Measurements from ENCODE around the gene CENPP. TPM values are rescaled to one million over a fixed set of nuclear protein-coding genes. Genes with fewer than 3 reads are reported as not detected.

Gene CENPP
- total RNA-seq, 1 experiment from 2014 or later: 8.3 TPM

DNA sequence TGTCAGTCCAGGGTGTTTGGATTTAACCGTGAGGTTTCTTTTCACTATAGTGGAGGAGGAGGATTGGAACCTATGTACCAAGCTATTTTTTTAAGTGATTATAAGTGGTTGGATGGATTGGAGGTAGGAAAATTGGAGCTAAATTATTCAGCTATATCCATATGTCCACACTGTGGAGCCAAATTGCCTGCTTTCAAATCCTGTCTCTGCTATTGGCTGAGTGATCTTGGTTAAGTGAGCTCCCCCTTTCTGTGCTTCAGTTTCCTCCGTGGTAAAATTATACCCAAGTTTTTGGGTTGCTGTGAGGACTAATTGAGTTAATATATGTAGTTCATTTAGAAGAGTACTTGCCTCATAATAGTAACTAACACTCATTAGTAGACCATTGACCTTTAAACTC, 2.5 kb downstream of the CENPP start:
- DNase-seq: peak; percentile 46
- CTCF ChIA-PET: interaction anchor here (0.9 to 1.4 kb wide), 4 partner anchors 81 to 296 kb away, joined by 3 to 10 read pairs (median 6); no protein-coding TSS in a partner anchor

DNA sequence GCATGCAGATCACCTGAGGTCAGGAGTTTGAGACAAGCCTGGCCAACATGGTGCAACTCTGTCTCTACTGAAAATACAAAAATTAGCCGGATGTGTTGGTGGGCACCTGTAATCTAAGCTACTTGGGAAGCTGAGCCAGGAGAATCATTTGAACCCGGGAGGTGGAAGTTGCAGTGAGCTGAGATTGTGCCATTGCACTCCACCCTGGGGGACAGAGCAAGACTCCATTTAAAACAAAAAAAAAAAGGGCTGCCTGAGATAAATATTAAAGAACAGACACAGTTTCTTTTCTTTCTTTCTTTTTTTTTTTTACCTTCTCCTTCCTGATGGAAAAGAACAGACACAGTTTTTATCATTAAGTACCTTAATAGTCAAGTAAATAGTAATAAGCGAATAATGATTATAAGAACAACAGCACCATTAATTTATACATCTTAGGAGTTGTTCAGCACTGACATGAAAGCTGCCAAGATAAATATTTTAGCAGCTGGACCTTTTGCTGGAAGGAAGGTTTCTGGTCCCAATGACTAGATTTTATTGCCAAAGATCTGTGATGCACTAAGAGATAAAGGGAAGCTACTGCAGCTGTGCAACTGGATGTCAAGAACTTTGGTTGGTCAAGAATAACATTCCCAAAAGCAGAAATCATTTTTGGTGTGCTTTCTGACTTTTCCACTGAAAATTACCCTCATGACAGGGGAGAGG, 7.0 kb downstream of the CENPP start:
- no peak overlapping the region for H3K4me2 ChIP-seq (ENCODE audit: low read length)
- H3K27me3 ChIP-seq (ENCODE audit: low read length): no peaks in the 10 kb centered on the region
- TF ChIP-seq, protein P1, sequence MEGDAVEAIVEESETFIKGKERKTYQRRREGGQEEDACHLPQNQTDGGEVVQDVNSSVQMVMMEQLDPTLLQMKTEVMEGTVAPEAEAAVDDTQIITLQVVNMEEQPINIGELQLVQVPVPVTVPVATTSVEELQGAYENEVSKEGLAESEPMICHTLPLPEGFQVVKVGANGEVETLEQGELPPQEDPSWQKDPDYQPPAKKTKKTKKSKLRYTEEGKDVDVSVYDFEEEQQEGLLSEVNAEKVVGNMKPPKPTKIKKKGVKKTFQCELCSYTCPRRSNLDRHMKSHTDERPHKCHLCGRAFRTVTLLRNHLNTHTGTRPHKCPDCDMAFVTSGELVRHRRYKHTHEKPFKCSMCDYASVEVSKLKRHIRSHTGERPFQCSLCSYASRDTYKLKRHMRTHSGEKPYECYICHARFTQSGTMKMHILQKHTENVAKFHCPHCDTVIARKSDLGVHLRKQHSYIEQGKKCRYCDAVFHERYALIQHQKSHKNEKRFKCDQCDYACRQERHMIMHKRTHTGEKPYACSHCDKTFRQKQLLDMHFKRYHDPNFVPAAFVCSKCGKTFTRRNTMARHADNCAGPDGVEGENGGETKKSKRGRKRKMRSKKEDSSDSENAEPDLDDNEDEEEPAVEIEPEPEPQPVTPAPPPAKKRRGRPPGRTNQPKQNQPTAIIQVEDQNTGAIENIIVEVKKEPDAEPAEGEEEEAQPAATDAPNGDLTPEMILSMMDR (conservative IDR thresholded peaks at IDR 0.05; ENCODE audit: low read depth, low read length): no peak
- no peak for TF ChIP-seq EZH2phosphoT487 (IDR thresholded peaks at IDR 0.05; ENCODE audit: borderline replicate concordance, low read length)
- TF ChIP-seq EZH2 (IDR thresholded peaks at IDR 0.05; ENCODE audit: low read length, unreplicated experiment): no peak
- DNase-seq (no peak), ATAC-seq (no peak)
- no peaks in the 10 kb centered on the region for H3K4me1 ChIP-seq (ENCODE audit: insufficient read depth, low read length)
- ChIA-PET CTCF (interaction anchor here (0.6 kb wide), 1 partner anchor 10 kb away, joined by 3 read pairs; no protein-coding TSS in a partner anchor), POLR2A (ENCODE audit: unreplicated experiment) (no interaction called here)
- no peak overlapping the region for H3K27ac ChIP-seq (ENCODE audit: low read length)
- no peak overlapping the region for H3K9ac ChIP-seq (ENCODE audit: low read length)
- no peaks in the 10 kb centered on the region for H3K9me3 ChIP-seq (ENCODE audit: low read length)
- no peak overlapping the region for H3K4me3 ChIP-seq (ENCODE audit: low read length)
- peaks cover 10% of the 10 kb centered on the region; the same call in 1 of the 2 replicates for H3K79me2 ChIP-seq (ENCODE audit: low read length)
- intact Hi-C loops (cut with micrococcal nuclease): no loop called here
- no peak overlapping the region for H2AFZ ChIP-seq (ENCODE audit: low read length)
- H3K36me3 ChIP-seq (ENCODE audit: low read depth, low read length): no peaks in the 10 kb centered on the region
- no peaks in the 10 kb centered on the region for H3K9me2 ChIP-seq (replicated peaks; ENCODE audit: low read length)
- BruUV-seq (replicated peaks): no TSS peak
- H4K20me1 ChIP-seq (ENCODE audit: low read length): no peaks in the 10 kb centered on the region
- no peaks in the 10 kb centered on the region for H3F3A ChIP-seq (ENCODE audit: low read length, unreplicated experiment)

More for the DNA sequence above, 2.5 kb downstream of the CENPP start:
- Histone ChIP-seq H3K36me3 (ENCODE audit: low read depth, low read length) (no peaks in the 10 kb centered on the region; the same call in 1 of the 2 replicates), H2AFZ (ENCODE audit: low read length) (no peak overlapping the region), H3K4me1 (ENCODE audit: insufficient read depth, low read length) (peaks cover 10% of the 10 kb centered on the region; the same call in 1 of the 2 replicates), H3K27ac (ENCODE audit: low read length) (no peak overlapping the region), H3K27me3 (ENCODE audit: low read length) (no peaks in the 10 kb centered on the region), H4K20me1 (ENCODE audit: low read length) (no peaks in the 10 kb centered on the region), H3K79me2 (ENCODE audit: low read length) (peaks cover 44% of the 10 kb centered on the region), H3K9ac (ENCODE audit: low read length) (no peak overlapping the region), H3K4me3 (ENCODE audit: low read length) (no peak overlapping the region), H3K9me3 (ENCODE audit: low read length) (no peaks in the 10 kb centered on the region), H3K9me2 (replicated peaks; ENCODE audit: low read length) (no peaks in the 10 kb centered on the region), H3F3A (ENCODE audit: low read length, unreplicated experiment) (no peaks in the 10 kb centered on the region), H3K4me2 (ENCODE audit: low read length) (no peak overlapping the region)
- TF ChIP-seq, protein P1 (conservative IDR thresholded peaks at IDR 0.05; ENCODE audit: low read depth, low read length): peak; percentile 44; the same call in 1 of the 2 replicates
- no peak for TF ChIP-seq EZH2 (IDR thresholded peaks at IDR 0.05; ENCODE audit: low read length, unreplicated experiment)
- peak; percentile 23; the same call in 1 of the 2 replicates for ATAC-seq
- BruUV-seq (replicated peaks): no TSS peak
- intact Hi-C loops (cut with micrococcal nuclease): loop anchor here (1.0 to 5.0 kb wide), 2 partner anchors 109 to 306 kb away; no protein-coding TSS in a partner anchor
- POLR2A ChIA-PET (ENCODE audit: unreplicated experiment): interaction anchor here (0.6 kb wide), 1 partner anchor 343 kb away, joined by 3 read pairs; no protein-coding TSS in a partner anchor

DNA sequence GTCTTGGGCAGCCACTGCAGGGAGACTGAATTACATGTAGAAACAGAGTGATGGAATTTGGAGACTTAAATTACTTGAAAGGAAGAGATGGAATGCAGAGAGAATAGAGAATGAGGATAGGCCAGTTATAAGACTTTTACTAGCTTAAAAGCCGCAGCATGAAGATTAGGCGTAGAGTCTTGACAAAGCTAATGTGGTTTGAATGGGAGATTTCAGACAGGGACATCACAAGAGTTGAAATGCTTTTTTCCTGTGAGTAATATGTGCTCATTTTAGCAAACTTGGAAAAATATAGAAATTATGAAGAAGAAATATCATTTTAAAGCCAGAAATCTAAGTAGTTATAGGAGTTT, 7.5 kb downstream of the CENPP start:
- Histone ChIP-seq H2AFZ (ENCODE audit: low read length) (no peak overlapping the region), H3K36me3 (ENCODE audit: low read depth, low read length) (peaks cover 2% of the 10 kb centered on the region; the same call in 1 of the 2 replicates), H3K9me2 (replicated peaks; ENCODE audit: low read length) (no peaks in the 10 kb centered on the region), H4K20me1 (ENCODE audit: low read length) (no peaks in the 10 kb centered on the region), H3K4me3 (ENCODE audit: low read length) (no peak overlapping the region), H3K79me2 (ENCODE audit: low read length) (peaks cover 7% of the 10 kb centered on the region; the same call in 1 of the 2 replicates), H3K9me3 (ENCODE audit: low read length) (no peaks in the 10 kb centered on the region), H3K27ac (ENCODE audit: low read length) (no peak overlapping the region), H3K4me1 (ENCODE audit: insufficient read depth, low read length) (no peaks in the 10 kb centered on the region), H3K9ac (ENCODE audit: low read length) (no peak overlapping the region), H3K27me3 (ENCODE audit: low read length) (no peaks in the 10 kb centered on the region), H3K4me2 (ENCODE audit: low read length) (no peak overlapping the region), H3F3A (ENCODE audit: low read length, unreplicated experiment) (no peaks in the 10 kb centered on the region)
- ChIA-PET CTCF (interaction anchor here (0.6 kb wide), 1 partner anchor 10 kb away, joined by 3 read pairs; no protein-coding TSS in a partner anchor), POLR2A (ENCODE audit: unreplicated experiment) (no interaction called here)
- no TSS peak for BruUV-seq (replicated peaks)
- DNase-seq (no peak), ATAC-seq (no peak)
- no peak for TF ChIP-seq EZH2phosphoT487 (IDR thresholded peaks at IDR 0.05; ENCODE audit: borderline replicate concordance, low read length)
- TF ChIP-seq, protein P1 (conservative IDR thresholded peaks at IDR 0.05; ENCODE audit: low read depth, low read length): no peak
- TF ChIP-seq EZH2 (IDR thresholded peaks at IDR 0.05; ENCODE audit: low read length, unreplicated experiment): no peak
- intact Hi-C loops (cut with micrococcal nuclease): no loop called here

All from PC-3 (cell line).